Left lobe of liver (tissue), 2 donors: ENCODE results near the gene MSANTD2. TPM values are rescaled to one million over a fixed set of nuclear protein-coding genes. Genes with fewer than 3 reads are reported as not detected.

Source experiments
- ATAC-seq: fragments of 200-7000 bp; cut with Tn5 transposase; one replicate; pipeline ENCODE4 v1.9.1; 2020; ENCODE audit warnings: mild to moderate bottlenecking, moderate library complexity
- DNase-seq: peaks from one replicate; pipeline ENCODE4 v3.0.0-alpha.2; 2020; ENCODE audit warnings: low spot score
- total RNA-seq: library from RNA; stranded (reverse); gene quantifications from one replicate; pipeline ENCODE4 v1.2.1, GENCODE V29; 2021
- donor health status: DM: no; HTN: no; CAD: no; lungs with moderate emphysema.
- donor health status: DM: no; HTN: yes; CAD: no.

The MSANTD2 gene
- total RNA-seq, 1 donor from 2014 or later, result 4.9 TPM

- DNase-seq (no peak), ATAC-seq (no peak)
Observed at GRCh38 chr11:124821995-124822730, 22.0 kb upstream of the MSANTD2 start.

GRCh38 chr11:124817036-124817435 lies 16.8 kb upstream of the MSANTD2 start:
- DNase-seq (no peak), ATAC-seq (peak; percentile 55)

DNA sequence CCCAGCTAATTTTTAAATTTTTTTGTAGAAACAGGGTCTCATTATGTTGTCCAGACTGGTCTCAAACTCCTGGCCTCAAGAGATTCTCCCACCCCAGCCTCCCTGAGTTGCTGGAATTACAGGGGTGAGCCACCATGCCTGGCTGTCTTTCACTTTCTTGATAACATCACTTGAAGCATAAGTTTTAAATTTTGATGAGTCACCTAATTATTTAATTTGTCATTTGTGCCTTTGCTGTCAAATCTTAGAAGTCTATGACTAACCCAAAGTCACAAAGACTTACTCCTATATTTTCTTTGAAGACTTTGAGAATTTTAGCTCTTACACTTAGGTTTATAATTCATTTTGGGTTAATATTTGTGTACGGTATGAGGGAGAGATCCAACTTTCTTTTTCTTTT lies 14.5 kb upstream of the MSANTD2 start:
- no peak for DNase-seq
- ATAC-seq, result no peak

DNA sequence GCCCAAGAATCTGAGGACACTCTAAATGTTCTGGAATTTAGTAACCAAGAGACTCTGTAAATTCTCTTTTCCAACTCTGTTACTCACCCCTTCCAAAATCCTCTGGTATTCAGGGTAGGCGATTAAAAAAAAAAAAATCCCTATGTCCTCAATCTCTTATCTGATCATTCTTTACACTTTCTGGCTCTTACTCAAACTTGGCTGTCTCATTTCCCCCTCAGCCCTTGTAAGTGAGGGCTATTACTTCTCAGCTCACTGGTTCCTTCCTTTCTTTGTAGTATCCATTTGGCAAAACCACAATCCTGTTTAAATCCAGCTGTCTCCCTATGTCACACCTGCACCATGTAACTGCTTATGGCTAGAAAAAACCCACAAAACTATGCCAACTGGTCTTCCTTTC lies 12.7 kb upstream of the MSANTD2 start:
- no peak for ATAC-seq
- DNase-seq, result no peak

DNA sequence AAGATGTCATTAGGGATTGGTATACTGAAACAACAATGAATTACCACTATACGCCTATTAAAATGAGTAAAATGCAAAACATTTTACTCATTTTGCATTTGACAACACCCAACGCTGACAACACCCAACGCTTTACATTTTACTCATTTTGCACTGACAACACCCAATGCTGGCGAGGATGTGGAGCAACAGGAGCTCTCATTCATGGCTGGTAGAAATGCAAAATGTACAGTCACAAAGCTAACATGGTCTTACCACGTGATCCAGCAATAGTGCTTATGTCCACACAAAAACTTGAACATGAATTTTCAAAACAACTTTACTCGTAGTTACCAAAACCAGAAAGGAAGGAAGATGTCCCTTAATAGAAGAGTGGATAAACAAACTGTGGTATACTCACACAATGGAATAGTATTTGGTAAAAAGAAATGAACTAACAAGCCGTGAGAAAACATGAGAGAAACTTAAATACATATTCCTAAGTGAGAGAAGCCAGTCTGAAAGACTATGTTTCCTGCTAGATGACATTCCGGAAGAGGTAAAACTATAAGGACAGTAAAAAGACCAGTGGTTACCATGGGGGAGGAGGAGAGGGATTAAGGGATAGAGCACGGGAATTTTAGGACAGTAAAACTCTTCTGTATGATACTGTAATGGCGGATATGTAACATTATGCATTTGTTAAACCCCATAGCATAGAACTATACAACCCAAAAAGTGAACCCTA lies 11.4 kb upstream of the MSANTD2 start:
- DNase-seq (no peak), ATAC-seq (no peak)

DNA sequence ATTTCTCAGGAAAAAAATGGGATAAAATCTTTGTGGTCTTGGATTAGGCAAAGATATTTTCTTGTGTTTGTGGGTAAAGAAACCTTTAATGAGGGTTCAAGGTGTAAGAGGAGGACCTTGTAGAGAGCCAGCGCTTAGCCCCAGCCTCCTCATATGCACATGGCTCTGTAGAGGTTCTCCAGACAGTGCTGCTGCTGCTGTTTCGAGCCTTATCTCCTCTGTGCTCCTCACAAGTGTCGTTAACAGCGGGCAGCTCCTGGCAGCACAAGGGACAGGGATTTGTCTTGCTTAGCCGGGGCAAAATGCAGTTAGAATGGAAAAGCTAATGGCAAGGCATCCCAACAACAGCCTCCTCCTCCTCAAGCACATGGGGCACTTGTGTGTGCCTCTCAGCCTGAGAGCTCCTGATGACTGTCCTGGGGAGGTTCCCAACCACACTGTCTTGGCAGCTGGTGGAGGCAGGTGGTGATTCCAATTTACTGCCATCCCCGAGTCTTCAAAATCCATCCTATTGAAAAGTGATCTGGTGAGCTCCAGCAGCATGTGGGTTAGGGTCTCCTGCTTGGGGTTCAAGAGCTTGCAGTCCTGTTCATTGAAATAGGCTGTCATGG lies 7.6 kb upstream of the MSANTD2 start:
- no peak for DNase-seq
- ATAC-seq, result no peak

GRCh38 chr11:124807201-124807600 lies 7.0 kb upstream of the MSANTD2 start:
- ATAC-seq, result no peak
- DNase-seq, result no peak

DNA sequence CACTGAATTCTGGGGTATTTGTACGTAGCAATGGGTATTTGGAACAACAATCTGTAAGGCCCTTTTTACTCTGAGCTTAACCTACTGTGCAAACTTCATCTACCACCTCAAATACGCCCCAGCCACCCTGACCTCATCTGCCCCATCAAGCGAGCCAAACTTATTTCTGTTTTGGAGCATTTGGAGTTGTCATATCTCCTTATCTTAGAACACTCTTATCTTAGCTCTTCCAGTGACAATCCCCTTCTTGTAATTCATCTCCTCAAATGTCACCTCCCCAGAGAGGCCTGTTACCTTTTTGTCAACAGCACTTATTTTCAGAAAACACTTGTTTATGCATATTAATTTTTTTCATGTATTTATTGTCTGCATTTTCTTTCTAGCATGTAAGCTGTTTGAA lies 4.7 kb upstream of the MSANTD2 start:
- DNase-seq (no peak), ATAC-seq (no peak)

DNA sequence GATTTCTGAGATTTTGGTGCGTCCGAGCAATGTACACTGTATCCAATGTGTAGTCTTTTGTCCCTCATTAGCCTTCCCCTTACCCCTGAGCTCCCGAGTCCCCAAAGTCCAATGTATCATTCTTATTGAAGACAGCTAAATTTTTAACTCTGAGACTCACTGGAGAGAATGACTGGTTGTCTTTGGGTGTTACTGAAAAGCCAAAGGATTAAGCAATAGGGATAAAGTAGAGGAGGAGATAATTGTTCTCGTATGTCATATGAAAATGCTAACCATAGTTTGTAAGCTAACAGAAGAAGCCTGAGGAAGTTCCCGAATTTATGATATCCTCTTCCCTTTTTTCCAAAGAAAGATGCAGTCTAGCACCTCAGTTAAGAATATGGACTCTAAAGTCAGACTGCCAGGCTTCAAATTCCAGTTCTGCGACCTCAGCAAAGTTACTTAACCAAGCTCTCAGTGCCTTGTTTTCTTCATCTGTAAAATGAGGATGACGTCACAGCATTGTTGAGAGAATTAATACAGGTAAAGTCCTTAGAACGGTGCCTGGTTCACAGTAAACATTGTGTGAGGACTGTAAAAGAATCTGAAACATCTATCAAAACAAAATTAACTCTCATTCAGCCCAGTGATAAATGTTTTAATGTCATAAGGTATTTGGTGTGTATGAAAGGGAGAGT lies 1.6 kb upstream of the MSANTD2 start:
- DNase-seq, result no peak
- no peak for ATAC-seq

- ATAC-seq, result no peak
- no peak for DNase-seq
Observed at GRCh38 chr11:124801014-124801413, 808 bp upstream of the MSANTD2 start.

- DNase-seq (peak; percentile 49), ATAC-seq (peak; percentile 53)
Observed at GRCh38 chr11:124799348-124800225, 619 bp downstream of the MSANTD2 start.

DNA sequence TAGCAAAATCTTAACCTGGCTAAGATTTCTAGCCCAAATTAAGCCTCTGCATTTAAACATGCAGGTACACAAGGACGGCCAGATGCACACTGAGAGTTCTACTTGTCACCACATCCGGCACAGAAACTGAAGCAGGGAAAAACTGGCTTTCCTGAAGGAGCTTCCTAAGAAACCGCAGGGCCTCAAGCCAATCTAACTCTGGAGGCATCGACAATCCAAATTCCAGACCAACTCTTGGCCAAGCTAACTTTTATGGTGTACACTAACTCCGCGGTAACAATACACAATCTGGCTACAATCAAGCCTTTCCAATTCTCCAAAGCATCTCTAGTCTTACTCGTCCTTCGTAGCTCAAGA lies 1.2 kb downstream of the MSANTD2 start:
- DNase-seq (no peak), ATAC-seq (no peak)

DNA sequence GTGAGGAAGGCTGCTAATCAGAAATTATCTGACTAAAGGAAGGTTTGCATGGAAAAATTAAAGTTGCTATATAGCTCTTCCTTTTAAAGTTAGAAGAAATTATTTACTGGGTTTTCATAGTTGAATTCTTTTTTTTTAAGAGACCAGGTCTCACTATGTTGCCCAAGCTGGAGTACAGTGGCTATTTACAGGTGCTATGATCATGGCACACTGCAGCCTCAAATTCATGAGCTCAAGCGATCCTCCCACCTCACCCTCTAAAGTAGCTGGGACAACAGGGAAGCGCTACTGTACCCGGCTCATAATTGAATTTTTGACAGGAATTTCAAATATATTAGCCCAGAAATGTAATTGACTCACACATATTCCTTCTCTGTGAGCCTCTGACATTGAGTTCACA lies 3.9 kb downstream of the MSANTD2 start:
- ATAC-seq, result no peak
- DNase-seq, result no peak

DNA sequence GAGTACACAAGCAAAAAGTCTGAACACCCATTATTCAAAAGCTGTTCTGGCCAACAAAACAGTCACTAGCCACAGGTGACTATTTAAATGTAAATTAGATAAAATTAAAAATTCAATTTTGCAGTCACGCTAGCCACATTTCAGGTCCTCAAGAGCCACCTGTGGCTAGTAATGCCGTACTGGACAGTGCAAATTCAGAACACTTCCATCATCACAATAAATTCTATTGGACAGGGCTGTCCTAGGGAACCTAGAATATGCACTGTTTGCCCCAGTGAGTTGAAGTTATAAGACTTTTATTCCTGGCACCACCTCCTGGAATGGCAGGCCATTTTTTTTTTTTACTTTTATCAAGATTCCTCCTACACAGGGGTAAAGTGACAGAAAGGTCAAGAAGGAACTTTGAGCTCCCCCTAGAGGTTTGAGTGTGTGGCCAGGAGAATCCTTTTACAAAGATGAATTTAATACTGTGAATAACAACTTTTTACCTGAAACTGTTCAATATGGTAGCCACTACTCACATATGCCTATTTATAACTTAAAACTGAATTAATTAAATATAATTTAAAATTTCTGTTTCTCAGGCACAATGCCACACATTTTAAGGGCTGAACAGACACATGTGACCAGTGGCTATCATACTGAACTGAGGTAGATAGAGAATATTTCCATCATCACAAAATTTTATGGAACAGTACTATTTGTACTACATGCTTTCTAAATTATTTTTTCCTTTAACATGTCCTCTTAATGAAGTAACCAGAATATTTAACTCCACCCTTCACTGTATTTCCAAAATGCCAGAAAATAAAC lies 6.5 kb downstream of the MSANTD2 start:
- no peak for DNase-seq
- ATAC-seq, result peak; percentile 71

GRCh38 chr11:124791626-124792341 lies 8.4 kb downstream of the MSANTD2 start:
- DNase-seq (no peak), ATAC-seq (no peak)

GRCh38 chr11:124788521-124788920 lies 11.7 kb downstream of the MSANTD2 start:
- no peak for ATAC-seq

GRCh38 chr11:124784051-124784450 lies 16.2 kb downstream of the MSANTD2 start:
- ATAC-seq, result no peak

More at GRCh38 chr11:124788521-124788920, 11.7 kb downstream of the MSANTD2 start:
- no peak for DNase-seq

GRCh38 chr11:124783002-124783401 lies 17.2 kb downstream of the MSANTD2 start:
- no peak for ATAC-seq
- DNase-seq, result no peak

More at GRCh38 chr11:124784051-124784450, 16.2 kb downstream of the MSANTD2 start:
- no peak for DNase-seq

DNA sequence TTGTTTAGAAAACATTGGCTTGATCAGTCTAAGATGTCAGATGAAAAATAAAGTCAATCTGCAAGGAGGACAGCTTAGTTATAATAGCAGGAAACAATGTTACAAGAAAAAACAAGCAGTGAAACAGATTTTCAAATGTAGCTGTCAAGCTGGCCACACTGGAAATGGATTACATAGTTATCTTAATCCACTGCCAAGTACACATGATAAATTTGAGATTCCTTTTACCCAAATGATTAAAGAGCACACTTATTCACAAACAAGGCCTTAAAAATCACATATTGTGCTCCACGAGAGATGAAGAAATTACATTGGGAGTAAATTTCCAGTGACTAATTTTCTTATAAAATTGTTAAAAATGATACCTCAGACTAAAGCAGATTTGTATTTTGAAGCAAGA lies 20.6 kb downstream of the MSANTD2 start:
- DNase-seq (no peak), ATAC-seq (no peak)
